LNCAP (cell line): ENCODE data around the gene TRDN.

Experiments used
- CTCF ChIP-seq: fragments of 450-650 bp; IDR thresholded peaks from 2 replicates; pipeline ENCODE4 v1.5.1; 2017; ENCODE audit warnings: mild to moderate bottlenecking

The TRDN gene

GRCh38 chr6:123462152-123462551 lies 174.6 kb downstream of the TRDN start:
- no peak for TF ChIP-seq CTCF

- TF ChIP-seq CTCF, result no peak
Measured at GRCh38 chr6:123458218-123458617, 178.5 kb downstream of the TRDN start.

GRCh38 chr6:123456836-123457235 lies 179.9 kb downstream of the TRDN start:
- TF ChIP-seq CTCF, result no peak

- no peak for TF ChIP-seq CTCF
Measured at GRCh38 chr6:123454448-123454847, 182.3 kb downstream of the TRDN start.

GRCh38 chr6:123448306-123448884 lies 188.4 kb downstream of the TRDN start:
- no peak for TF ChIP-seq CTCF

GRCh38 chr6:123447315-123447937 lies 189.3 kb downstream of the TRDN start:
- no peak for TF ChIP-seq CTCF

GRCh38 chr6:123439371-123439770 lies 197.4 kb downstream of the TRDN start:
- no peak for TF ChIP-seq CTCF

- no peak for TF ChIP-seq CTCF
Measured at GRCh38 chr6:123434186-123434585, 202.6 kb downstream of the TRDN start.
